G401.6 (cell line): ENCODE data around the gene ZNF177.

Source experiments
- FAIRE-seq: peaks from 2 replicates; lab custom pipeline; 2012; peaks lifted over from hg19 to GRCh38; lab: Jason Lieb, UNC

Gene ZNF177

GRCh38 chr19:9430444-9430843, 67.6 kb downstream of the ZNF177 start:
- FAIRE-seq, result no peak

DNA sequence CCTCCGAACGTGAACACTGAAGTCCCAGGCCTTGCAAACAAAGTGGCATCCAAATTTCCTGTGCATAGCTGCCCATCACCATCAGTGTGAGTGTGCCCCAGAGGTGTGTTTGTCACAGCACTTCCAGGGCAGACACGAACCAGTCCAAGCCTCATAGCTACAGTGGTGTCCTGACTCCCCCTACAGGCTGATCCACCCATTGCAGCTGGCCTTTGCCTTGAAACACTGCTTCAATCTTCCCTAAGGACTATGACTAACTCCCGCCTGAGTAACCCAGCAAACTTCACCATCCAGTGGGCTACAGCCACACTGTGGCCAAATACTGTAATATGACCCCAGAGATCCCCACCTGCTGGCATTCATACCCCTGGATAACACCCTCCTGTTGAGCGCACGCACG, 68.7 kb downstream of the ZNF177 start:
- no peak for FAIRE-seq
